Small intestine (tissue), 7 donors: Measurements from ENCODE around the gene BFSP1. TPM values are rescaled to one million over a fixed set of nuclear protein-coding genes. Genes with fewer than 3 reads are reported as not detected.

Source experiments
- DNase-seq, 2 donors: peaks; one replicate each; pipeline versions ENCODE4 v3.0.0 to v3.0.0-alpha.2; 2013
- FAIRE-seq: peaks from 2 replicates; lab custom pipeline; 2012; peaks lifted over from hg19 to GRCh38; lab: Jason Lieb, UNC
- H3K27ac ChIP-seq, 3 donors: one replicate each; pipeline ENCODE4 v1.5.1; 2013; ENCODE audit warnings: low read length in 2 of 3, mild to moderate bottlenecking in 2 of 3, control low read depth in 1 of 3, inconsistent platforms in 1 of 3, low read depth in 1 of 3, moderate library complexity in 1 of 3
- H3K27me3 ChIP-seq, 3 donors: one replicate each; pipeline ENCODE4 v1.6.1; 2013; ENCODE audit warnings: low read length in 3 of 3, inconsistent platforms in 1 of 3; ENCODE audit not compliant: control insufficient read depth in 3 of 3, insufficient read depth in 3 of 3
- H3K36me3 ChIP-seq, 3 donors: one replicate each; pipeline ENCODE4 v1.6.1; 2013; ENCODE audit warnings: low read length in 3 of 3, inconsistent platforms in 1 of 3, low read depth in 1 of 3, mild to moderate bottlenecking in 1 of 3, moderate library complexity in 1 of 3; ENCODE audit not compliant: control insufficient read depth in 3 of 3, insufficient read depth in 2 of 3
- H3K4me1 ChIP-seq, 3 donors: one replicate each; pipeline ENCODE4 v1.6.1; 2013; ENCODE audit warnings: low read length in 2 of 3, inconsistent platforms in 1 of 3, low read depth in 1 of 3, mild to moderate bottlenecking in 1 of 3, moderate library complexity in 1 of 3; ENCODE audit not compliant: control insufficient read depth in 3 of 3, insufficient read depth in 2 of 3
- H3K4me3 ChIP-seq, 3 donors: one replicate each; pipeline ENCODE4 v1.5.1; 2013; ENCODE audit warnings: low read length in 3 of 3, control low read depth in 1 of 3, inconsistent platforms in 1 of 3, low read depth in 1 of 3, mild to moderate bottlenecking in 1 of 3, moderate library complexity in 1 of 3
- H3K9me3 ChIP-seq, 2 donors: one replicate each; pipeline ENCODE4 v1.6.1; 2013; ENCODE audit warnings: low read depth in 1 of 2, low read length in 1 of 2; ENCODE audit not compliant: control insufficient read depth in 2 of 2, insufficient read depth in 1 of 2
- WGBS, 3 donors: extraction: QIAGEN DNeasy Blood & Tissue Kit; methylation state at CpG; one replicate each; pipeline ENCODE4 v1.1.7; 2013; 5-methylcytosine and 5-hydroxymethylcytosine counted together
- polyA plus RNA-seq, 4 donors: library from polyadenylated mRNA; stranded (reverse) in 3 of 4; unstranded in 1 of 4; fragments of 200-250 nt in 3 of 4; fragments of 120-200 nt in 1 of 4; gene quantifications; one replicate each; pipeline versions ENCODE4 v1.2.1 to v1.2.3, GENCODE V29; 2013
- donor health status: healthy with polysubstance abuse.
- donor health status: control.
- donor health status: control.
- donor health status: Bipolar disorder and iron deficiency.
- donor health status: healthy.

BFSP1 gene
- polyA plus RNA-seq, 4 donors, result 0.49 to 0.65 TPM; not detected in 2

- peaks cover 0 to 6% (median 0%) of the 10 kb centered on the region in 3 donors for H3K27me3 ChIP-seq
- DNase-seq, result no peak
- 88 to 90% (median 89%) methylated on average over 9 of the region's 9 CpGs for WGBS, 3 donors
- no peaks in the 10 kb centered on the region for H3K9me3 ChIP-seq
- H3K4me1 ChIP-seq, result no peaks in the 10 kb centered on the region
- no peak overlapping the region for H3K4me3 ChIP-seq
- no peaks in the 10 kb centered on the region for H3K36me3 ChIP-seq
- no peak for FAIRE-seq
- H3K27ac ChIP-seq, result no peak overlapping the region
These were observed 35.4 kb downstream of the BFSP1 start for GRCh38 chr20:17495826-17496225.

- H3K4me3 ChIP-seq, result no peak overlapping the region
- 92 to 97% (median 96%) methylated on average over 7 of the region's 7 CpGs for WGBS, 3 donors
- no peak overlapping the region for H3K27ac ChIP-seq
- H3K36me3 ChIP-seq, result no peaks in the 10 kb centered on the region
- no peak for DNase-seq
- H3K27me3 ChIP-seq, result peaks cover 0 to 6% (median 0%) of the 10 kb centered on the region in 3 donors
- no peaks in the 10 kb centered on the region for H3K4me1 ChIP-seq
- no peak for FAIRE-seq
- H3K9me3 ChIP-seq, result no peaks in the 10 kb centered on the region
These were observed 37.0 kb downstream of the BFSP1 start for GRCh38 chr20:17494201-17494600.

GRCh38 chr20:17493173-17493572 lies 38.0 kb downstream of the BFSP1 start:
- peaks cover 0 to under 1% (median 0%) of the 10 kb centered on the region in 3 donors for H3K27me3 ChIP-seq
- no peak overlapping the region for H3K4me3 ChIP-seq
- no peaks in the 10 kb centered on the region for H3K9me3 ChIP-seq
- WGBS, 3 donors, result 66 to 80% (median 78%) methylated on average over 2 of the region's 2 CpGs
- no peak for DNase-seq
- no peak overlapping the region for H3K27ac ChIP-seq
- H3K36me3 ChIP-seq, result no peaks in the 10 kb centered on the region
- FAIRE-seq, result no peak
- no peaks in the 10 kb centered on the region for H3K4me1 ChIP-seq

- Histone ChIP-seq H3K27ac (no peak overlapping the region), H3K27me3 (no peaks in the 10 kb centered on the region), H3K4me3 (no peak overlapping the region), H3K9me3 (no peaks in the 10 kb centered on the region), H3K36me3 (no peaks in the 10 kb centered on the region), H3K4me1 (no peaks in the 10 kb centered on the region)
- 88 to 95% (median 91%) methylated on average over 4 of the region's 4 CpGs for WGBS, 3 donors
- FAIRE-seq (no peak), DNase-seq (no peak)
These were observed 39.7 kb downstream of the BFSP1 start for GRCh38 chr20:17491488-17491887.

GRCh38 chr20:17491041-17491440 lies 40.1 kb downstream of the BFSP1 start:
- FAIRE-seq, result no peak

GRCh38 chr20:17490501-17490900 lies 40.7 kb downstream of the BFSP1 start:
- no peak overlapping the region for H3K4me3 ChIP-seq
- H3K36me3 ChIP-seq, result no peaks in the 10 kb centered on the region
- no peak overlapping the region for H3K27ac ChIP-seq
- FAIRE-seq, result no peak
- H3K9me3 ChIP-seq, result no peaks in the 10 kb centered on the region
- H3K27me3 ChIP-seq, result no peaks in the 10 kb centered on the region
- H3K4me1 ChIP-seq, result no peaks in the 10 kb centered on the region
- no peak for DNase-seq
- WGBS, 3 donors, result 86 to 89% (median 86%) methylated on average over 7 of the region's 7 CpGs

More at GRCh38 chr20:17491041-17491440, 40.1 kb downstream of the BFSP1 start:
- H3K4me3 ChIP-seq, result no peak overlapping the region
- H3K4me1 ChIP-seq, result no peaks in the 10 kb centered on the region
- H3K27me3 ChIP-seq, result no peaks in the 10 kb centered on the region
- H3K9me3 ChIP-seq, result no peaks in the 10 kb centered on the region
- WGBS, 3 donors, result 82 to 93% (median 88%) methylated on average over 11 of the region's 11 CpGs
- DNase-seq, result no peak
- no peaks in the 10 kb centered on the region for H3K36me3 ChIP-seq
- no peak overlapping the region for H3K27ac ChIP-seq

- Histone ChIP-seq H3K9me3 (no peaks in the 10 kb centered on the region), H3K27me3 (peaks cover 0 to 3% (median 3%) of the 10 kb centered on the region in 3 donors), H3K4me3 (no peak overlapping the region), H3K27ac (no peak overlapping the region), H3K4me1 (no peaks in the 10 kb centered on the region), H3K36me3 (no peaks in the 10 kb centered on the region)
- no peak for DNase-seq
- FAIRE-seq, result no peak
- 77 to 86% (median 81%) methylated on average over 9 of the region's 9 CpGs for WGBS, 3 donors
These were observed 42.1 kb downstream of the BFSP1 start for GRCh38 chr20:17488916-17489600.

- H3K4me1 ChIP-seq, result no peaks in the 10 kb centered on the region
- WGBS, 3 donors, result 85 to 97% (median 91%) methylated on average over 2 of the region's 2 CpGs
- no peak for FAIRE-seq
These were observed 46.2 kb downstream of the BFSP1 start for GRCh38 chr20:17485017-17485416.

GRCh38 chr20:17482536-17482935 lies 48.6 kb downstream of the BFSP1 start:
- Histone ChIP-seq H3K4me3 (no peak overlapping the region), H3K27ac (no peak overlapping the region), H3K4me1 (no peaks in the 10 kb centered on the region), H3K36me3 (no peaks in the 10 kb centered on the region), H3K9me3 (no peaks in the 10 kb centered on the region), H3K27me3 (peaks cover 0 to 14% (median 3%) of the 10 kb centered on the region in 3 donors)
- DNase-seq, result no peak
- no peak for FAIRE-seq
- 54 to 77% (median 70%) methylated on average over 5 of the region's 5 CpGs for WGBS, 3 donors

More at GRCh38 chr20:17485017-17485416, 46.2 kb downstream of the BFSP1 start:
- Histone ChIP-seq H3K4me3 (no peak overlapping the region), H3K27ac (no peak overlapping the region), H3K27me3 (peaks cover 0 to 12% (median 3%) of the 10 kb centered on the region in 3 donors), H3K36me3 (no peaks in the 10 kb centered on the region), H3K9me3 (no peaks in the 10 kb centered on the region)
- DNase-seq, result no peak
